ENCODE data around the gene PPM1A. TPM values are rescaled to one million over a fixed set of nuclear protein-coding genes. Genes with fewer than 3 reads are reported as not detected.

The PPM1A gene
- total and polyA plus RNA-seq, 9 of the 15 experiments (the other 6 are each of a cell fraction or from before 2014, with no cell fraction given), result 5.5 to 23.9 (median 15.2) TPM

GRCh38 chr14:60250257-60251035, 1.4 kb downstream of the PPM1A start (continued):
- TF ChIP-seq ZNF318 (IDR thresholded peaks at IDR 0.05; ENCODE audit: borderline replicate concordance in 1 of 2, low read depth in 1 of 2) (no peak), ELF2 (CRISPR knock-in tag; IDR thresholded peaks at IDR 0.05) (no peak), FIP1L1 (IDR thresholded peaks at IDR 0.05; ENCODE audit: low read depth, low read length, poor library complexity, severe bottlenecking) (no peak), ZNF280A (IDR thresholded peaks at IDR 0.05; ENCODE audit: low read depth, partially characterized antibody) (no peak), U2AF1 (optimal IDR thresholded peaks at IDR 0.05; ENCODE audit: low read depth, low read length) (no peak), MNT (conservative IDR thresholded peaks at IDR 0.05) (peak in 1 of 2 experiments; percentile 43; a peak in 1 of 4 replicates), BRCA1 (IDR thresholded peaks at IDR 0.05) (no peak), BRCA1 (CRISPR knock-in tag; IDR thresholded peaks at IDR 0.05) (no peak), ZNF263 (CRISPR knock-in tag; IDR thresholded peaks at IDR 0.05; ENCODE audit: borderline replicate concordance) (no peak), RBM39 (optimal IDR thresholded peaks at IDR 0.05; ENCODE audit: low read depth, low read length) (no peak), PKNOX1 (IDR thresholded peaks at IDR 0.05) (no peak)
- TF ChIP-seq, protein P1, sequence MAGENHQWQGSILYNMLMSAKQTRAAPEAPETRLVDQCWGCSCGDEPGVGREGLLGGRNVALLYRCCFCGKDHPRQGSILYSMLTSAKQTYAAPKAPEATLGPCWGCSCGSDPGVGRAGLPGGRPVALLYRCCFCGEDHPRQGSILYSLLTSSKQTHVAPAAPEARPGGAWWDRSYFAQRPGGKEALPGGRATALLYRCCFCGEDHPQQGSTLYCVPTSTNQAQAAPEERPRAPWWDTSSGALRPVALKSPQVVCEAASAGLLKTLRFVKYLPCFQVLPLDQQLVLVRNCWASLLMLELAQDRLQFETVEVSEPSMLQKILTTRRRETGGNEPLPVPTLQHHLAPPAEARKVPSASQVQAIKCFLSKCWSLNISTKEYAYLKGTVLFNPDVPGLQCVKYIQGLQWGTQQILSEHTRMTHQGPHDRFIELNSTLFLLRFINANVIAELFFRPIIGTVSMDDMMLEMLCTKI (IDR thresholded peaks at IDR 0.05; ENCODE audit: partially characterized antibody), result no peak

Measured in K562 (cell line).